Measurements from ENCODE around the gene TRAPPC3.

TRAPPC3 gene

GRCh38 chr1:36101546-36101945 is 47.7 kb downstream of the TRAPPC3 start:
- CTCF ChIA-PET = interaction anchor here (0.7 to 9.3 kb wide), 6 partner anchors 27 to 184 kb away, joined by 3 to 127 read pairs (median 14); partner anchors contain the start of gene TRAPPC3
- H3K27ac Mint-ChIP-seq = no peak overlapping the region

DNA sequence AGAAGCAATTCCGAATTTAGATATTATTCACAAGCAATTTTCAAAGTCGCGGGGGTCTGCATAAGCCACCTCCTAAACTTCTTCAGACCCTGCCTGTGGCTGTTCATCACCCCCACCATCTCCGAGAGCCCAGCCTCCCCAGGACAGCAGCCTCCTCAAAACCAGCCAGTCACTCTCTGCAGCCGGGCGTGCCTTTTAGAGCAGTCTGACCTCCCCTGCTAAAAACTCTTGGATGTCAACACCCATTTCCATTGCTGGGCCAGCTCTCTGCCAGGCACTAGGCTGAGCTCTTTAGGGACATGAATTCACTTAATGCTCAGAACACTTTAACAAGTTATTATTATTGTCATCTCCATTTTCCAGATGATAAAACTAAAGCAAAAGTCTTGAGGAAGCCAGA is 48.9 kb downstream of the TRAPPC3 start:
- no peak for DNase-seq
- Mint-ChIP-seq H3K27ac (no peak overlapping the region), H3K4me3 (no peak overlapping the region), H3K9me3 (no peaks in the 10 kb centered on the region), H3K27me3 (peaks cover 9% of the 10 kb centered on the region), H3K36me3 (no peaks in the 10 kb centered on the region), H3K4me1 (peaks cover 3% of the 10 kb centered on the region)
- CTCF ChIA-PET = interaction anchor here (0.8 to 9.3 kb wide), 10 partner anchors 15 to 321 kb away, joined by 3 to 127 read pairs (median 4); partner anchors contain the start of gene TRAPPC3

More at GRCh38 chr1:36101546-36101945, 47.7 kb downstream of the TRAPPC3 start:
- Mint-ChIP-seq H3K4me1 (peaks cover 3% of the 10 kb centered on the region), H3K27me3 (peaks cover 9% of the 10 kb centered on the region), H3K36me3 (no peaks in the 10 kb centered on the region), H3K4me3 (no peak overlapping the region), H3K9me3 (no peaks in the 10 kb centered on the region)
- no peak for DNase-seq

DNA sequence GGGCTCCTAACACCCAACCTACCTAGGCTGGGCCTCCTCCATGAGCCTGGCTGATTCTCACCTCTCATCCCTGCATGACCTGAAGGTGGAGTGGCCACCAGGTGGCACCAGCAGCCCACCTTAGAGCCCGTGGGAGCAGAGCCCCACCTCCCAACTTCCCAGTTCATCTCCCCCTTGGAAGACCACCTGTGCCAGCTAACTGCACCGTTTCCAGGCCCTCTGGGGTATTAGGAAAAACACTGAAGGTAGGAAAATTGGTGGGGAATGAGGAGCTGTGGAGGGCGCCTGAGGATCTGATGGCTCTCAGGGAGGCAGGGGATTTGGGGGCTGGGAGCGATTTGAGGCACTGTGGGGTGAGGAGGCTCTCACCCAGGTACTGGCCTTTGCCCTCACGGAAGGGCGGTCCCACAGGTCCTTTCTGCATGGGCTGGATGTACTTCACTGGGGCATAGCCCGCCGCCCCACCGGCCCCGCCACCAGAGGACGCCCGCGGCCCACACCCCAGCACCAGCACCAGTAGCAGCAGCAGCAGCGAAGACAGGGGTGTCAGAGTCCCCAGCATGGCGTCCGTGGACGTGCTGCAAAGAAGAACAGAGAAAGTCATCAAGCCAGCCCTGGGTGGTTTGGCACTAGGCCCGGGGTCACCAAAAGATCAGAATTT is 49.5 kb downstream of the TRAPPC3 start:
- Mint-ChIP-seq H3K4me1 (peaks cover 3% of the 10 kb centered on the region), H3K9me3 (no peaks in the 10 kb centered on the region), H3K27ac (no peak overlapping the region), H3K36me3 (no peaks in the 10 kb centered on the region), H3K27me3 (peaks cover 9% of the 10 kb centered on the region), H3K4me3 (no peak overlapping the region)
- CTCF ChIA-PET = interaction anchor here (0.8 to 9.3 kb wide), 9 partner anchors 16 to 322 kb away, joined by 3 to 127 read pairs (median 4); partner anchors contain the start of gene TRAPPC3
- DNase-seq = peak; percentile 85

DNA sequence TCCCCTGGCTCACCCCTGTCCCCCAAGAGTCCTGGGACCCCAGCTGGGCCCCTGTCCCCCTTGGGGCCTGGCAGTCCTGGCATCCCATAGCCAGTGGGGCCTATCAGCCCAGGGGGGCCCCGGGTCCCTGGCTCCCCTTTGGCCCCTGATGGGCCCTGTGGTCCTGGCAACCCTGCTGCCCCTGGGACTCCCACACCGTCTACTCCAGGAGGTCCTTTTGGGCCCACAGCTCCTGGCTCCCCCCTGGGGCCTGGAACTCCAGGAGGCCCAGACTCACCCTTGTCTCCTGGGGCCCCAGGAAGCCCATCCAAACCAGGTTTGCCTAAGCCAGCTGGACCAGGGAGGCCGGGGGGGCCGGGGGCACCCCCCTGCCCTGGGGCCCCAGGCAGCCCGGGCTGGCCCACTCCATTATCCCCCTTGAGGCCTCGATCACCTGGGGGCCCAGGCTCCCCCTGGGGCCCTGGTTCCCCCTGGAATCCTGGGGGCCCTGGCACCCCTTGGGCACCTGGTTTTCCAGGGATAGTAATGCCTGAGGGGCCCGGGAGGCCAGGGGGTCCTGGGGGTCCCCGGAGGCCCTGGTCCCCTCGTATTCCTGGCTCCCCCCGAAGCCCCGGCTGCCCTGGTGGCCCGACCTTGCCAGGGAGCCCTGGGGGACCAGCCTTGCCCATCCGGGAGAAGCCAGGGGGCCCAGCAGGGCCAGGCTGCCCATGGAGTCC is 50.5 kb downstream of the TRAPPC3 start:
- Mint-ChIP-seq H3K4me3 (no peak overlapping the region), H3K9me3 (no peaks in the 10 kb centered on the region), H3K4me1 (peaks cover 3% of the 10 kb centered on the region), H3K27me3 (peaks cover 9% of the 10 kb centered on the region), H3K36me3 (peaks cover 2% of the 10 kb centered on the region), H3K27ac (no peak overlapping the region)
- no peak for DNase-seq
- CTCF ChIA-PET = interaction anchor here (9.3 kb wide), 1 partner anchor 35 kb away, joined by 127 read pairs; no protein-coding TSS in a partner anchor

- CTCF ChIA-PET = interaction anchor here (0.5 to 9.3 kb wide), 5 partner anchors 36 to 322 kb away, joined by 3 to 127 read pairs (median 5); no protein-coding TSS in a partner anchor
- H3K4me3 Mint-ChIP-seq = no peak overlapping the region
- DNase-seq = no peak
- no peak overlapping the region for H3K27ac Mint-ChIP-seq
- peaks cover 8% of the 10 kb centered on the region for H3K36me3 Mint-ChIP-seq
- peaks cover 3% of the 10 kb centered on the region for H3K4me1 Mint-ChIP-seq
- H3K27me3 Mint-ChIP-seq = peaks cover 9% of the 10 kb centered on the region
- no peaks in the 10 kb centered on the region for H3K9me3 Mint-ChIP-seq
Observed at GRCh38 chr1:36097693-36098585, 51.3 kb downstream of the TRAPPC3 start.

GRCh38 chr1:36096500-36097432 is 52.5 kb downstream of the TRAPPC3 start:
- H3K27me3 Mint-ChIP-seq = peaks cover 9% of the 10 kb centered on the region
- no peaks in the 10 kb centered on the region for H3K9me3 Mint-ChIP-seq

GRCh38 chr1:36095760-36096405 is 53.4 kb downstream of the TRAPPC3 start:
- CTCF ChIA-PET = interaction anchor here (0.6 to 3.5 kb wide), 4 partner anchors 11 to 143 kb away, joined by 4 to 35 read pairs (median 4); no protein-coding TSS in a partner anchor
- Mint-ChIP-seq H3K27me3 (peaks cover 4% of the 10 kb centered on the region), H3K4me3 (no peak overlapping the region), H3K4me1 (peaks cover 11% of the 10 kb centered on the region), H3K36me3 (peaks cover 21% of the 10 kb centered on the region), H3K9me3 (no peaks in the 10 kb centered on the region), H3K27ac (no peak overlapping the region)
- DNase-seq = no peak

More at GRCh38 chr1:36096500-36097432, 52.5 kb downstream of the TRAPPC3 start:
- Mint-ChIP-seq H3K36me3 (peaks cover 17% of the 10 kb centered on the region), H3K27ac (no peak overlapping the region), H3K4me3 (no peak overlapping the region), H3K4me1 (peaks cover 9% of the 10 kb centered on the region)
- peak; percentile 34 for DNase-seq
- CTCF ChIA-PET = interaction anchor here (0.6 to 3.5 kb wide), 7 partner anchors 26 to 323 kb away, joined by 3 to 35 read pairs (median 4); no protein-coding TSS in a partner anchor

- Mint-ChIP-seq H3K27ac (no peak overlapping the region), H3K4me3 (no peak overlapping the region), H3K36me3 (peaks cover 24% of the 10 kb centered on the region), H3K27me3 (no peaks in the 10 kb centered on the region), H3K9me3 (no peaks in the 10 kb centered on the region), H3K4me1 (peaks cover 16% of the 10 kb centered on the region)
- no peak for DNase-seq
- CTCF ChIA-PET = interaction anchor here (1.0 to 3.5 kb wide), 5 partner anchors 13 to 191 kb away, joined by 3 to 35 read pairs (median 4); no protein-coding TSS in a partner anchor
Observed at GRCh38 chr1:36094621-36095061, 54.6 kb downstream of the TRAPPC3 start.

GRCh38 chr1:36093929-36094328 is 55.4 kb downstream of the TRAPPC3 start:
- peak overlapping the region; percentile 5 for H3K27ac Mint-ChIP-seq
- H3K27me3 Mint-ChIP-seq = no peaks in the 10 kb centered on the region
- H3K4me3 Mint-ChIP-seq = no peak overlapping the region

GRCh38 chr1:36093226-36093625 is 56.1 kb downstream of the TRAPPC3 start:
- H3K36me3 Mint-ChIP-seq = peaks cover 27% of the 10 kb centered on the region
- H3K27ac Mint-ChIP-seq = no peak overlapping the region
- CTCF ChIA-PET = interaction anchor here (1.2 to 2.4 kb wide), 2 partner anchors 41 to 193 kb away, joined by 5 to 12 read pairs; no protein-coding TSS in a partner anchor
- H3K4me1 Mint-ChIP-seq = peaks cover 24% of the 10 kb centered on the region
- peak; percentile 12 for DNase-seq
- no peaks in the 10 kb centered on the region for H3K9me3 Mint-ChIP-seq
- no peaks in the 10 kb centered on the region for H3K27me3 Mint-ChIP-seq
- H3K4me3 Mint-ChIP-seq = no peak overlapping the region

More at GRCh38 chr1:36093929-36094328, 55.4 kb downstream of the TRAPPC3 start:
- DNase-seq = no peak
- CTCF ChIA-PET = interaction anchor here (1.0 to 2.4 kb wide), 4 partner anchors 40 to 192 kb away, joined by 3 to 12 read pairs (median 4); no protein-coding TSS in a partner anchor
- Mint-ChIP-seq H3K9me3 (no peaks in the 10 kb centered on the region), H3K36me3 (peaks cover 27% of the 10 kb centered on the region), H3K4me1 (peaks cover 21% of the 10 kb centered on the region)

GRCh38 chr1:36092798-36093185 is 56.5 kb downstream of the TRAPPC3 start:
- CTCF ChIA-PET = interaction anchor here (2.4 kb wide), 1 partner anchor 41 kb away, joined by 12 read pairs; no protein-coding TSS in a partner anchor

DNA sequence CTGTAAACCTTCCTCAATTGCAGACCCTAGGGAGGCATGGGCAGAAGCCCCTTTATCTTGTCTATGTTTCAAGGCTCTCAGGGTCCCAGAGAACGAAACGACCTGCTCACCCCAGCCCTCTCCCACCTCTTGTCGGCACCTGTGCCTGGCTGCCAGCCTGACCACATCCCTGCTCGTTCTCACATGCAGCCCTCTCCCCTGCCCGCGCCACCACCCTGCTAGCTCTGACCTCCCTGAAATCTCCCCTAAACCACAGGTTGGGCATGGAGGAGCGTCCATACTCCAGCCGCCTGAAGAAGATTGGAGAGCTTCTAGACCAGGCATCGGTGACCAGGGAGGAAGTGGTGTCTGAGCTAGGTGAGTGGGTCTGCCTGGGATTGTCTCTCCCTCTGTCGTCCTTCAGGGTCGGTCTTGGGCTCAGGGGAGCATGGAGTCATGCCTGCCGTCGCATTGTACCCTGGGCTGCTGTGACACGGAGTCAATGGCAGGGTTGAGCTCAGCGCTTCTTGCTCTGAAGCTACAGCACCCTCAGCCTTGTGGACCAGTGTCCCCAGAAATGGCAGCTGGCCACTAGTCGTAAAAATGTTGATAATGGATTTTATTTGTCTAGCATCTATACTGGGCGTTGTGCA is 57.0 kb downstream of the TRAPPC3 start:
- no peak overlapping the region for H3K4me3 Mint-ChIP-seq
- H3K36me3 Mint-ChIP-seq = peaks cover 27% of the 10 kb centered on the region
- peak overlapping the region; percentile 52 for H3K27ac Mint-ChIP-seq
- peaks cover under 1% of the 10 kb centered on the region for H3K27me3 Mint-ChIP-seq
- H3K4me1 Mint-ChIP-seq = peaks cover 26% of the 10 kb centered on the region
- no peak for DNase-seq
- H3K9me3 Mint-ChIP-seq = no peaks in the 10 kb centered on the region
- CTCF ChIA-PET = interaction anchor here (2.4 kb wide), 1 partner anchor 42 kb away, joined by 12 read pairs; no protein-coding TSS in a partner anchor

More at GRCh38 chr1:36092798-36093185, 56.5 kb downstream of the TRAPPC3 start:
- Mint-ChIP-seq H3K4me1 (peaks cover 26% of the 10 kb centered on the region), H3K36me3 (peaks cover 27% of the 10 kb centered on the region), H3K9me3 (no peaks in the 10 kb centered on the region), H3K27me3 (no peaks in the 10 kb centered on the region), H3K4me3 (no peak overlapping the region), H3K27ac (no peak overlapping the region)
- DNase-seq = no peak
